Measurements from ENCODE around the gene DGCR2. TPM values are rescaled to one million over a fixed set of nuclear protein-coding genes. Genes with fewer than 3 reads are reported as not detected.
A peak's percentile ranks its signal among the peaks of the same experiment; 100 is the strongest.

The DGCR2 gene
- total and polyA plus RNA-seq, 10 donors, result 9.5 to 60.7 (median 49.3) TPM

GRCh38 chr22:19103880-19104821 is 18.1 kb downstream of the DGCR2 start:
- TF ChIP-seq POLR2AphosphoS5 (IDR thresholded peaks at IDR 0.05) (no peak), POLR2A (IDR thresholded peaks at IDR 0.05) (no peak)
- TF ChIP-seq, protein P1, sequence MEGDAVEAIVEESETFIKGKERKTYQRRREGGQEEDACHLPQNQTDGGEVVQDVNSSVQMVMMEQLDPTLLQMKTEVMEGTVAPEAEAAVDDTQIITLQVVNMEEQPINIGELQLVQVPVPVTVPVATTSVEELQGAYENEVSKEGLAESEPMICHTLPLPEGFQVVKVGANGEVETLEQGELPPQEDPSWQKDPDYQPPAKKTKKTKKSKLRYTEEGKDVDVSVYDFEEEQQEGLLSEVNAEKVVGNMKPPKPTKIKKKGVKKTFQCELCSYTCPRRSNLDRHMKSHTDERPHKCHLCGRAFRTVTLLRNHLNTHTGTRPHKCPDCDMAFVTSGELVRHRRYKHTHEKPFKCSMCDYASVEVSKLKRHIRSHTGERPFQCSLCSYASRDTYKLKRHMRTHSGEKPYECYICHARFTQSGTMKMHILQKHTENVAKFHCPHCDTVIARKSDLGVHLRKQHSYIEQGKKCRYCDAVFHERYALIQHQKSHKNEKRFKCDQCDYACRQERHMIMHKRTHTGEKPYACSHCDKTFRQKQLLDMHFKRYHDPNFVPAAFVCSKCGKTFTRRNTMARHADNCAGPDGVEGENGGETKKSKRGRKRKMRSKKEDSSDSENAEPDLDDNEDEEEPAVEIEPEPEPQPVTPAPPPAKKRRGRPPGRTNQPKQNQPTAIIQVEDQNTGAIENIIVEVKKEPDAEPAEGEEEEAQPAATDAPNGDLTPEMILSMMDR (IDR thresholded peaks at IDR 0.05 in 8 of 11, conservative IDR thresholded peaks at IDR 0.05 in 3 of 11), result no peak
- Histone ChIP-seq H3K4me3 (no peak overlapping the region), H3K27me3 (replicated peaks in 1 of 7) (no peaks in the 10 kb centered on the region), H3K4me1 (peaks cover 4 to 73% (median 41%) of the 10 kb centered on the region in 6 donors), H3K9me3 (no peaks in the 10 kb centered on the region), H3K27ac (no peak overlapping the region), H3K36me3 (peaks cover 0 to 14% (median 0%) of the 10 kb centered on the region in 6 donors)
- DNase-seq, result no peak
- intact Hi-C loops (cut with DNase I; ENCODE audit: low total_unique reads), result loop anchor here (10.0 kb wide), 1 partner anchor 61 kb away; no protein-coding TSS in a partner anchor
- 80 to 90% (median 83%) methylated on average over 5 of the region's 5 CpGs for WGBS, 5 donors

- H3K9me3 ChIP-seq, result no peaks in the 10 kb centered on the region
- intact Hi-C loops (cut with DNase I; ENCODE audit: low total_unique reads), result no loop called here
Measured at GRCh38 chr22:19098157-19098556, 24.1 kb downstream of the DGCR2 start.

DNA sequence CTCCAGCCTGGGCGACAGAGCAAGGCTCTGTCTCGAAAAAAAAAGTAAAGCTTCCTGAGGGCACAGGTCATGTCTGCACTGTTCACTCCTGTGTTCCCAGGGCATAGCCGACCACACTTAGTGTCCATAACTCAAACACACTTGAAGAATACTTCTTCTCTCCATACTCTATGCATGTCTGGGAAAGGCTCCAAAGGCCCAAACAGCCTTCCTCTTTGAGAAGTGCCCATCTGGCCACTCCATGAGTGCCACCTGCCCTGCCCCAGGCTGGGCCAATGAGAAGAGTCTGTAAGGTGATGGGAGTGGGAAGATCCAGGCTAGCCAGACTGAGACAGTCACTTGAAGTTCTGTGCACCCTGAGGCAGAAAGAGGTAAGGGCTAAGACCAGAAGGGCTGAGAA is 24.7 kb downstream of the DGCR2 start:
- no peak for DNase-seq
- Histone ChIP-seq H3K27me3 (replicated peaks in 1 of 7) (no peaks in the 10 kb centered on the region), H3K27ac (peak overlapping the region in 7 of 8 donors; percentile 6 to 81 (median 49)), H3K4me3 (peak overlapping the region in 1 of 8 donors; percentile 15), H3K9me3 (no peaks in the 10 kb centered on the region), H3K36me3 (peaks cover 0 to 35% (median 9%) of the 10 kb centered on the region in 6 donors), H3K4me1 (peaks cover 0 to 56% (median 16%) of the 10 kb centered on the region in 6 donors)
- WGBS, 5 donors, result 59 to 70% (median 69%) methylated on average over 3 of the region's 3 CpGs
- intact Hi-C loops (cut with DNase I; ENCODE audit: low total_unique reads), result no loop called here
- TF ChIP-seq, protein P1 (IDR thresholded peaks at IDR 0.05 in 8 of 11, conservative IDR thresholded peaks at IDR 0.05 in 3 of 11), result no peak
- TF ChIP-seq POLR2A (IDR thresholded peaks at IDR 0.05), result no peak
- no peak for TF ChIP-seq POLR2AphosphoS5 (IDR thresholded peaks at IDR 0.05)

More at GRCh38 chr22:19098157-19098556, 24.1 kb downstream of the DGCR2 start:
- DNase-seq, result no peak
- TF ChIP-seq, protein P1 (IDR thresholded peaks at IDR 0.05 in 8 of 11, conservative IDR thresholded peaks at IDR 0.05 in 3 of 11), result no peak
- TF ChIP-seq POLR2A (IDR thresholded peaks at IDR 0.05), result no peak
- no peak for TF ChIP-seq POLR2AphosphoS5 (IDR thresholded peaks at IDR 0.05)
- 76 to 83% (median 82%) methylated on average over 4 of the region's 4 CpGs for WGBS, 5 donors
- Histone ChIP-seq H3K4me3 (no peak overlapping the region), H3K27ac (peak overlapping the region in 4 of 8 donors; percentile 49 to 81 (median 64)), H3K4me1 (peaks cover 0 to 50% (median 16%) of the 10 kb centered on the region in 6 donors), H3K27me3 (replicated peaks in 1 of 7) (no peaks in the 10 kb centered on the region), H3K36me3 (peaks cover 0 to 35% (median 9%) of the 10 kb centered on the region in 6 donors)

DNA sequence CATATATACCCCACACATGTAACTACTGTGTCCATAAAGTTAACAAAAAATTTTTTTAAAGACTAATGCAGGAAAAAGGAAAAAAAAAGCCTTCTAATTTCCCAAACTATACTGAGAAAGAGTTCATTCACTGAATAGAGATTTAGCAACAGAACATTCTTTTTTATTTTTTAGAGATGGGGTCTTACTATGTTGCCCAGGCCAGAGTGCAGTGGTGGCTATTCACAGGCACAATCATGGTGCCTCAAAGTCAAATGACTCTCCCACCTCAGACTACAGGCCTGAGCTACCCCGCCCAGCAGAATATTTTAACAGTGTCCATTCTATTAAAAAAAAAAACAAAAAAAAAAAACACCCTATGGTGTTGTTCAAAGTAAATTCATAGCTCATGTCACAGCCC is 25.7 kb downstream of the DGCR2 start:
- intact Hi-C loops (cut with DNase I; ENCODE audit: low total_unique reads), result no loop called here
- Histone ChIP-seq H3K27me3 (replicated peaks in 1 of 7) (no peaks in the 10 kb centered on the region), H3K27ac (peak overlapping the region in 2 of 8 donors; percentile 64 to 81), H3K4me3 (no peak overlapping the region), H3K9me3 (no peaks in the 10 kb centered on the region), H3K36me3 (peaks cover 0 to 35% (median 9%) of the 10 kb centered on the region in 6 donors), H3K4me1 (peaks cover 0 to 60% (median 16%) of the 10 kb centered on the region in 6 donors)
- TF ChIP-seq, protein P1 (IDR thresholded peaks at IDR 0.05 in 8 of 11, conservative IDR thresholded peaks at IDR 0.05 in 3 of 11), result no peak
- no peak for TF ChIP-seq POLR2AphosphoS5 (IDR thresholded peaks at IDR 0.05)
- TF ChIP-seq POLR2A (IDR thresholded peaks at IDR 0.05), result no peak
- 92 to 100% (median 100%) methylated on average over 1 of the region's 1 CpG for WGBS, 5 donors
- no peak for DNase-seq

Measured in spleen (tissue), 11 donors.